Coronary artery (tissue), 2 donors: Measurements from ENCODE around the gene KLF5.
A peak's percentile ranks its signal among the peaks of the same experiment; 100 is the strongest.

Experiments used
- DNase-seq: peaks from one replicate; pipeline ENCODE4 v3.0.0-alpha.2; 2017; ENCODE audit warnings: low spot score
- H3K27ac ChIP-seq, 2 donors: fragments of 200-600 bp; sonication (generic); one replicate each; pipeline ENCODE4 v1.5.1; 2016 to 2019
- H3K4me3 ChIP-seq: fragments of 200-600 bp; sonication (generic); 2 replicates; pipeline ENCODE4 v1.5.1; 2016; ENCODE audit warnings: mild to moderate bottlenecking, moderate library complexity
- CTCF ChIP-seq: fragments of 200-600 bp; sonication (generic); IDR thresholded peaks from one replicate; pipeline ENCODE4 v1.5.1; 2019; ENCODE audit warnings: antibody characterized with exemption

Gene KLF5

GRCh38 chr13:73059460-73060250 is 850 bp downstream of the KLF5 start:
- TF ChIP-seq CTCF = no peak
- Histone ChIP-seq H3K27ac (peak overlapping the region; percentile 76 to 81), H3K4me3 (peak overlapping the region; percentile 95)
- DNase-seq = no peak

GRCh38 chr13:73060251-73061160 is 1.7 kb downstream of the KLF5 start:
- Histone ChIP-seq H3K4me3 (peak overlapping the region; percentile 95), H3K27ac (peak overlapping the region; percentile 57 to 76)
- TF ChIP-seq CTCF = no peak
- no peak for DNase-seq

GRCh38 chr13:73061473-73061872 is 2.7 kb downstream of the KLF5 start:
- no peak overlapping the region for H3K27ac ChIP-seq
- DNase-seq = no peak
- H3K4me3 ChIP-seq = no peak overlapping the region
- no peak for TF ChIP-seq CTCF

GRCh38 chr13:73061876-73062275 is 3.1 kb downstream of the KLF5 start:
- Histone ChIP-seq H3K27ac (no peak overlapping the region), H3K4me3 (no peak overlapping the region)
- DNase-seq = no peak
- no peak for TF ChIP-seq CTCF

- Histone ChIP-seq H3K27ac (no peak overlapping the region), H3K4me3 (no peak overlapping the region)
- DNase-seq = no peak
- TF ChIP-seq CTCF = no peak
Measured at GRCh38 chr13:73062468-73062867, 3.7 kb downstream of the KLF5 start.

DNA sequence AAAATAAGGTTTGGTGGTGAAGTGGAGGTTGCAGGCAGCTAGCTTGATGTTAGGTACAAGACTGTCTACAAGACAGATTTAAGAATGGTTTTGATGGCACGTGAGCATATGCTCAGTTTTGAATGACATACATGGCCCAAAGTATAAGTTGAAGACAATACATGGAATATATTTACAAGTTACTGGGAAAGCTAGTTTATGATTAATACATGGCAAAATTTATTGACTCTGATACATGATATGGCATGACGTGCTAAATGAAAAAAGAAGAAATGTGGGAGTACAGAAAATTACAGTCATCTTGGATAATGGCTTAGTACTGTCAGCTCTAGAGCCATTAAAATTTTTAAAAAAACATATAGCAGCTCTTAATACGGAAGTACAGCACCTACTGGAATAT is 4.4 kb downstream of the KLF5 start:
- Histone ChIP-seq H3K27ac (no peak overlapping the region), H3K4me3 (no peak overlapping the region)

More for the DNA sequence above, 4.4 kb downstream of the KLF5 start:
- no peak for TF ChIP-seq CTCF
- DNase-seq = no peak
